GOT3 (cell line): ENCODE results near the gene NKG7.

Experiments used
- DNase-seq: peaks from one replicate; lab custom pipeline; 2025; ENCODE audit warnings: mixed read lengths; lab: John Stamatoyannopoulos, UW

The NKG7 gene

DNA sequence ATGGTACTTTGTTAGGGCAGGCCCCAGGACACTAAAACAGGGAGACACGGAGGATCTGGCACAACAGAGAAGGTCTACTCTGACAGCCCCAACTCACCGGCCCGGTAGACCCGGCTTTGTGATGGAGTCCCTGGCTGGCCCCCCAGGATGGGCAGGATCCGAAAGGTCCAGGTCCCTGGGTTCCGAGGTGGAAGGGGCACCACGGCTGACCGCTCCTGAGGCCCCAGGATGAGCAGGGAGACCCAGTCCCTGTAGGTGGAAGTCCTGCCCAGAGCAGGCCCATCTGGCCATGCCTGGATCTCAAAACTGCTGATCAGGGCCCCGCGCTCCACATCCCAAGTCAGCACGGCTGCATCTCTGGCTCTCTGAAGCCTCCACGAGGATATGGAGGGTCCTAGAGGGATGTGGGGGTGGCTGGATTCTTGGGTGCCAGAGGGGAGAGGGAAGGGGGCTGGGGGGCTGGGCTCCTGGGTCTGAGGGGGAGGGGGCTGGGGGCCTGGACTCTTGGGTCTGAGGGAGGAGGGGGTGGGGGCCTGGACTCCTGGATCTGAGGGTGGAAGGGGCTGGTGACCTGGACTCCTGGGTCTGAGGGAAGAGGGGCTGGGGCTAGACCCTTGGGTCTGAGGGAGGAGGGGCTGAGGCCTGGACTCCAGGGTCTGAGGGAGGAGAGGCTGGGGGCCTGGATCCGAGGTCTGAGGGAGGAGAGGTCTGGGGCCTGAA, 35.2 kb downstream of the NKG7 start:
- no peak for DNase-seq

- no peak for DNase-seq
These were observed 38.5 kb downstream of the NKG7 start for GRCh38 chr19:51333836-51334460.

- DNase-seq, result no peak
These were observed 40.7 kb downstream of the NKG7 start for GRCh38 chr19:51331716-51332115.

DNA sequence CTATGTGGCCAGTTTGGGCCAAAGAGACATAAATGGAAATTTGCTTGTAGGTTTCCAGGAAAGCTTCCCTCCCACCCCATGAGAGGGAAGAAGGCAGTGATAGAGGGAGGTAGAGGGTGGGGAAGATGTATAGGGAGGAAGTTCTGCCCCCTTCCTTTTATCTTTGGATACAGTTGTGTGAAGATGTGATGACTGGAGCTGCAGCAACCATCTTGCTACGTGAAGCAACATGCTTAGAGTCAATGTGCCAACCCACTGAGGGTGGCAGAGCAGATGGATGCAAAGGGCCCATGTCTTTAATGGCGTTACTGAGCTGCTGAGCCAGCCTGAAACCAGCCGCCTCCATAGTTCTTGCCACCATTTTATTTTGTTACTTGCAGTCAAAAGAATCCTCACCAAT, 41.3 kb downstream of the NKG7 start:
- no peak for DNase-seq

- no peak for DNase-seq
These were observed 42.1 kb downstream of the NKG7 start for GRCh38 chr19:51330366-51330765.

- no peak for DNase-seq
These were observed 43.0 kb downstream of the NKG7 start for GRCh38 chr19:51329411-51329810.

GRCh38 chr19:51327066-51328001, 45.1 kb downstream of the NKG7 start:
- DNase-seq, result no peak

DNA sequence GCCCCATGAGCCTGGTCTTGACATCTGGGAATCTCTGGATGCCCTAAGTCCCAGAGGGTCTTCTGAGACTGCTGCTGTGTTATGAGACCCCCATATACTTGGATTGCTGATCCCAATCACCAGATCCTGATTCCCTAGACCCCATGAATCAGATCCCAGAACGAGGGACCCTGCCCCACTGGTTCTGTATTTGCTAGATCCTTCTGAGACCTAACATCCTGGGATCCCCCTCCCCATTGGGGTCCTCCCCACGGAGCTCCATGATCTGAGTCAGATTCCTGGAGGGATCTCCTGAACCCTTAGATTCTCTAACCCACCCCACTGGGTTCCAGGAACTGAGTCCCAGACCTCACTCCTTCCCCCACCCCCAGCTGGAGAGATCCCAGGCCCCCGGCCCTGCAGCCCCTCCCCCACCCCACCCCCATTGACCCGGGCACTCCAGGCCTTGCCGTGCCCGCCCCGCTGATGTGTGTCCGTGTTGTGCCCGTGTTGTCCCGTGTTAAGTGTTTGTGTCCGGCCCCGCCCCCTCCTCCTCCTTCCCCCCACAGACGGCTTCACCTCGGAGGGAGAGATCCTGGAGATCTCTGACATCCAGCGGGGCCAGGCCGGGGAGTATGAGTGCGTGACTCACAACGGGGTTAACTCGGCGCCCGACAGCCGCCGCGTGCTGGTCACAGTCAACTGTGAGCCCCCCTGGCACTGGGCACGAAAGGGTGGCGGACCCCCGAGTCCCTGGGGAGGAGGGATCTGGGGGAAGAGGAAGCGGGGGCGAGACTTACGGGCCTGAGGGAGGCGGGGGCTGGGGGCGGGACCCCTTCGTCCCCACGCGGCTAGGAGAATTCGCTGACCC, 46.0 kb downstream of the NKG7 start:
- DNase-seq, result no peak

- no peak for DNase-seq
These were observed 47.1 kb downstream of the NKG7 start for GRCh38 chr19:51325161-51325976.

GRCh38 chr19:51324167-51324481, 48.3 kb downstream of the NKG7 start:
- no peak for DNase-seq

DNA sequence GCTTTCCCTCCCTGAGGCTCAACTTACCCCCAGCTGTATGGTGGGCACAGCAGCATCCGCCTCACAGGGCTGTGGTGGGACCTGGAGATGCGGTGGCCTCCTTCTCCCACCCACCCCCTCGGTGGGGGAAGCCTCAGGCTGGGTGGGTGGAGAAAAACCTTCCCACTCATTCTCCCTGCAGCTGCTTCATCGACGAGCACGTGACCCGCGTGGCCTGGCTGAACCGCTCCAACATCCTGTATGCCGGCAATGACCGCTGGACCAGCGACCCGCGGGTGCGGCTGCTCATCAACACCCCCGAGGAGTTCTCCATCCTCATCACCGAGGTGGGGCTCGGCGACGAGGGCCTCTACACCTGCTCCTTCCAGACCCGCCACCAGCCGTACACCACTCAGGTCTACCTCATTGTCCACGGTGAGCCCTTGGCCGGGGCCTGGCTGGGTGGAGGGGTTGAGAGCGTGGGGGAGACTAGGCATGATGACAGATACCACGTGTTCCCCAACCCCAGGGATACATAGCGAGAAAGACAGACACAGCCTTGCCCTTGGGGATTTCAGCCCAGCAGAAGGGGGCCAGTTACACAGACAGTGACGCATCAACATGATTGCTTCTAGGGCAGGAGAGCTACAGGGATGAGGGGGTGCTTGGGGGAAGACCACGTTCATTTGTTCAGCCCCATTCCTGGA, 48.8 kb downstream of the NKG7 start:
- DNase-seq, result no peak

DNA sequence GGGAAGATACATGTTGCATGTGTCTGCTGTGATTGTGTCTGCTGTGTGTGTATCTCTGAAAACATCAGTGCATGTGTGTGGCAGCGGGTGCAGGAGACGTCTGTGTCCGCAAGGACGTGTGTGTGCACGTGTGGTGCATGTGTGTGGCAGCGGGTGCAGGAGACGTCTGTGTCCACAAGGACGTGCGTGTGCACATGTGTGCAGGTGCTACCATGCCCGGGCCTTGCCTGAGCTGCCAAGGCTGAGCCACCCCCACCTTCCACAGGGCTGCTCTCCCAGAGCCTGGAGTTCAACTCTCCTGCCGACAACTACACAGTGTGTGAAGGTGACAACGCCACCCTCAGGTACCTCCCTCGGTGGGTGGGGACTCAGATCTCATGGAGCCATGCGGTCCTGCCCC, 50.7 kb downstream of the NKG7 start:
- DNase-seq, result no peak
